ENCODE data around the gene SERHL2. TPM values are rescaled to one million over a fixed set of nuclear protein-coding genes. Genes with fewer than 3 reads are reported as not detected.

SERHL2 gene
- total and polyA plus RNA-seq, 2 donors (not counting 3 experiments of a cell fraction or from before 2014, with no cell fraction given): 0.80 to 2.0 TPM

- ChIA-PET CTCF (interaction anchor here (1.0 to 2.7 kb wide), 5 partner anchors 9 to 27 kb away, joined by 3 to 10 read pairs (median 3); no protein-coding TSS in a partner anchor), POLR2A (no interaction called here)
- FAIRE-seq: peak; percentile 55
- no peak for DNase-seq (ENCODE audit: low read depth, low spot score)
- no peaks in the 10 kb centered on the region for H3K4me1 ChIP-seq (ENCODE audit: control insufficient read depth, extremely low read depth, insufficient read depth, low read length)
- TF ChIP-seq CTCF (IDR thresholded peaks at IDR 0.05; ENCODE audit: extremely low read depth in 1 of 2, insufficient read depth in 1 of 2, low read depth in 1 of 2, low read length in 2 of 2) (peak; percentile 49 to 64), MAX (IDR thresholded peaks at IDR 0.05; ENCODE audit: insufficient read depth, insufficient read length) (no peak)
- no peaks in the 10 kb centered on the region for H4K20me1 ChIP-seq (replicated peaks; ENCODE audit: control insufficient read depth, extremely low read depth, insufficient read depth, low read length)
- no peaks in the 10 kb centered on the region for H3K79me2 ChIP-seq (ENCODE audit: control insufficient read depth, insufficient read depth, low read length)
- H3K4me2 ChIP-seq (ENCODE audit: insufficient read depth, low read length): no peak overlapping the region
- H2AFZ ChIP-seq (ENCODE audit: low read depth, low read length): no peak overlapping the region
- no peaks in the 10 kb centered on the region for H3K9me3 ChIP-seq (replicated peaks; ENCODE audit: control insufficient read depth, insufficient read depth, low read length)
- H3K9ac ChIP-seq (replicated peaks; ENCODE audit: extremely low read depth, insufficient read depth, low read length): no peak overlapping the region
- BruUV-seq (replicated peaks): no TSS peak
- H3K4me3 ChIP-seq (replicated peaks in 1 of 3; ENCODE audit: insufficient read depth in 1 of 3, low read depth in 1 of 3, low read length in 3 of 3): no peak overlapping the region
- dilution Hi-C loops (cut with MboI; ENCODE audit: extremely low pct_ligation_motif_present, low sequenced_read_pairs) (no loop called here), intact Hi-C loops (cut with micrococcal nuclease) (no loop called here)
- H3K27ac ChIP-seq (ENCODE audit: insufficient read depth, low read depth, low read length): no peak overlapping the region
- H3K36me3 ChIP-seq (ENCODE audit: control insufficient read depth in 2 of 2, extremely low read depth in 1 of 2, insufficient read depth in 2 of 2, low read length in 2 of 2): no peaks in the 10 kb centered on the region
- H3K9me1 ChIP-seq (replicated peaks; ENCODE audit: control insufficient read depth, extremely low read depth, insufficient read depth, low read length): no peaks in the 10 kb centered on the region
- H3K27me3 ChIP-seq (ENCODE audit: control insufficient read depth in 2 of 2, insufficient read depth in 2 of 2, low read length in 2 of 2): no peaks in the 10 kb centered on the region
Measured at GRCh38 chr22:42560781-42561180, 7.0 kb downstream of the SERHL2 start.

- FAIRE-seq (no peak), DNase-seq (ENCODE audit: low read depth, low spot score) (no peak)
- Histone ChIP-seq H3K4me2 (ENCODE audit: insufficient read depth, low read length) (no peak overlapping the region), H3K9me1 (replicated peaks; ENCODE audit: control insufficient read depth, extremely low read depth, insufficient read depth, low read length) (no peaks in the 10 kb centered on the region), H3K4me1 (ENCODE audit: control insufficient read depth, extremely low read depth, insufficient read depth, low read length) (no peaks in the 10 kb centered on the region), H3K9me3 (replicated peaks; ENCODE audit: control insufficient read depth, insufficient read depth, low read length) (no peaks in the 10 kb centered on the region), H3K79me2 (ENCODE audit: control insufficient read depth, insufficient read depth, low read length) (no peaks in the 10 kb centered on the region), H3K4me3 (replicated peaks in 1 of 3; ENCODE audit: insufficient read depth in 1 of 3, low read depth in 1 of 3, low read length in 3 of 3) (no peak overlapping the region), H3K9ac (replicated peaks; ENCODE audit: extremely low read depth, insufficient read depth, low read length) (no peak overlapping the region), H2AFZ (ENCODE audit: low read depth, low read length) (no peak overlapping the region), H3K36me3 (ENCODE audit: control insufficient read depth in 2 of 2, extremely low read depth in 1 of 2, insufficient read depth in 2 of 2, low read length in 2 of 2) (no peaks in the 10 kb centered on the region), H3K27ac (ENCODE audit: insufficient read depth, low read depth, low read length) (no peak overlapping the region), H4K20me1 (replicated peaks; ENCODE audit: control insufficient read depth, extremely low read depth, insufficient read depth, low read length) (no peaks in the 10 kb centered on the region), H3K27me3 (ENCODE audit: control insufficient read depth in 2 of 2, insufficient read depth in 2 of 2, low read length in 2 of 2) (no peaks in the 10 kb centered on the region)
- dilution Hi-C loops (cut with MboI; ENCODE audit: extremely low pct_ligation_motif_present, low sequenced_read_pairs) (no loop called here), intact Hi-C loops (cut with micrococcal nuclease) (no loop called here)
- no peak for TF ChIP-seq GATA2 (IDR thresholded peaks at IDR 0.05; ENCODE audit: insufficient read depth, insufficient read length, low read depth, low read length)
- no peak for TF ChIP-seq MAX (IDR thresholded peaks at IDR 0.05; ENCODE audit: insufficient read depth, insufficient read length)
- TF ChIP-seq POLR2A (IDR thresholded peaks at IDR 0.05; ENCODE audit: low read depth, low read length): no peak
- no peak for TF ChIP-seq EZH2 (IDR thresholded peaks at IDR 0.05; ENCODE audit: borderline replicate concordance, low read depth, low read length, severe bottlenecking)
- no peak for TF ChIP-seq POLR2AphosphoS5 (IDR thresholded peaks at IDR 0.05; ENCODE audit: insufficient read depth, low read depth, low read length)
- TF ChIP-seq JUN (IDR thresholded peaks at IDR 0.05; ENCODE audit: borderline replicate concordance, insufficient read depth, insufficient read length, low read depth): no peak
- no peak for TF ChIP-seq MYC (IDR thresholded peaks at IDR 0.05; ENCODE audit: low read depth, low read length)
- TF ChIP-seq CTCF (IDR thresholded peaks at IDR 0.05; ENCODE audit: extremely low read depth in 1 of 2, insufficient read depth in 1 of 2, low read depth in 1 of 2, low read length in 2 of 2): no peak
- no peak for TF ChIP-seq FOS (IDR thresholded peaks at IDR 0.05; ENCODE audit: borderline replicate concordance, insufficient read depth, low read length)
- BruUV-seq (replicated peaks): no TSS peak
- POLR2A ChIA-PET: interaction anchor here (1.2 kb wide), 1 partner anchor 53 kb away, joined by 3 read pairs; no protein-coding TSS in a partner anchor
- CTCF ChIA-PET: interaction anchor here (1.7 to 2.7 kb wide), 3 partner anchors 10 to 391 kb away, joined by 4 to 10 read pairs (median 6); no protein-coding TSS in a partner anchor
Measured at GRCh38 chr22:42561856-42562255, 8.1 kb downstream of the SERHL2 start.

Data from endothelial cell of umbilical vein (primary cell).